GM08714 (cell line): ENCODE measurements around the gene SIN3B.

ENCODE experiments used
- H3K4me3 ChIP-seq: fragments of 200-500 bp; sonication (Bioruptor generic); 2 replicates; pipeline ENCODE4 v1.5.1; 2014; ENCODE audit warnings: mild to moderate bottlenecking, low read length, inconsistent platforms
- ZNF274 ChIP-seq: IDR thresholded peaks from 2 replicates; pipeline ENCODE4 v1.6.1; 2012; ENCODE audit warnings: mild to moderate bottlenecking, low read depth, low read length

Gene SIN3B

DNA sequence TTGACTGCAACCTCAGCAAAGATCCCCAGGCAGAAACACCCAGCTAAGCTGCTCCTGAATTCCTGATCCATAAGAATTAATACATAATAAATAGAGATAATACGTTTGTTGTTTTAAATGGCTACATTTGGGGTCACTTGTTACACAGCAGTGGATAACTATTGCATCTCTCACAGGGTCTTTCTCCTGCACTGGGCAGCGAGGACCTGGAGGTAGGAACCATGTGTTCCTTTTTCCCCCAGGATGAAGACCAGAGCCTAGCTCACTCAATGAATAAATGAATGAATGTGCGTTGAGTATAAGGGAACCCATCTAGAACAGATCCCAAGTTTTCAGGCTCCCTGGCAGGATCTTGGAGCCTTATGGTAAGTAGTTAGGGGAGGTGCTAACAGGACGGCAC is 90.3 kb downstream of the SIN3B start:
- no peak overlapping the region for H3K4me3 ChIP-seq
- no peak for TF ChIP-seq ZNF274

DNA sequence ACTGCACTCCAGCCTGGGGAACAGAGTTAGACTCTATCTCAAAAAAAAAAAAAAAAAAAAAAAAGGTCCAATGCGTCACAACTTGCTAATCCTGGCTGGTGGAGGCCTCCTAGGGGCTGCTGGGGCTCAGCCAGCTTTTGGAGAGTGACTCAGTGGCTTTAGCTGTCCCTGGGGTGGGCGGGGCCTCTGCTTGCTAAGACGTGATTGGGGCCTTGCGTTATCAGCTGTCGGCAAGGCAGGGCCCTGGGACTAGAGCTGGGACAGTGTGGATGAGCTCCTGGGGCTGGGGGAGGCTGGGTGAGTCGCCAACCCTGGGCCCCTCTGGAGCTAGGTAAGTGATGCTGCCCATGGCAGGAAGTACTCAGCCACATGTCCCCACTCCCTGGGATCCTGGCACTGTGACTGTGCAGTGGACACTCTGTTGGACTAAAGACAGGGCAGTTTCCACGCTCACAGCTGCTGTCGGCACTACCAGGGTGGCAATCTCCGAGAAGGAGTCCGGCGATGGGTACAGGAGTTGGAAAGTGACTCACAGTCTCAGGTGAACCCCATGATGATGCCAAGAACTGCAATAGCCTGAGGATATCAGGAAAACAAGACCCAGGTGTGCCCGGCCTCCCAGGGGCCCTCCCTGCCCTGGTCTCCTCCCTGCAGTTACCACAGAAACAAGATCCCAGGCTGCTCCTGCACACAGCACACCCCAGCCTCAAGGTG is 91.8 kb downstream of the SIN3B start:
- no peak for TF ChIP-seq ZNF274
- H3K4me3 ChIP-seq, result no peak overlapping the region

DNA sequence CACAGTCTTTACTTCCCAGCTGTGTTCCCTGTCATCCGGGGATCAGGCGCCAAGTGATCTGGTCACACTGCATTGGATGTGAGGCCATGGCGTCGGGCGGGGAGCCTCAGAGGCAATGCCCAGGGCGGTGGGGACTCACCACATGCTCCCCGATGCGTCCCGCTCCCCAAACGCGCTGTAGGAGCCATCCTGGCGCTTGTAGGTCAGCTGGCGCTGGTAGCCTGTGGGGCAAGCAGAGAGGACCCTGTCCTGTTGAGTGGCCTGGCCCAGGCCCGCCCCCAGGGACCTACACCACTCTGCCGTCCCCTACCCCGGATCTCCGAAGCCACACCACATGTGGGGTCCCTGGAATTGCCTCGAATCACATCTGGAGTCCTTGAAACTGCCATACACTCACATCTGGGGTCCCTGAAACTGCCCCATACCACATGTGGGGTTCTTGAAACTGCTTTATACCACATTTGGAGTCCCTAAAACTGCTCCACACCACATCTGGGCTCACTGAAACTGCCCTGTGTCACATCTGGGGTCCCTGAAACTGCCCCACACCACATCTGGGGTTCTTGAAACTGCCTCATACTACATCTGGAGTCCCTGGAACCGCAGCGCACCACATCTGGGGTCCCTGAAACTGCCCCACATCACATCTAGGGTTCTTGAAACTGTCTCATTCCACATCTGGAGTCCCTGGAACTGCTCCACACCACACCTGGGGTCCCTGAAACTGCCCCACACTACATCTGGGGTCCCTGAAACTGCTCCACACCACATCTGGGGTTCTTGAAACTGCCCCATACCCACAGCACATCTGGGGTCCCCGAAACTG is 92.8 kb downstream of the SIN3B start:
- TF ChIP-seq ZNF274, result no peak
- H3K4me3 ChIP-seq, result no peak overlapping the region

DNA sequence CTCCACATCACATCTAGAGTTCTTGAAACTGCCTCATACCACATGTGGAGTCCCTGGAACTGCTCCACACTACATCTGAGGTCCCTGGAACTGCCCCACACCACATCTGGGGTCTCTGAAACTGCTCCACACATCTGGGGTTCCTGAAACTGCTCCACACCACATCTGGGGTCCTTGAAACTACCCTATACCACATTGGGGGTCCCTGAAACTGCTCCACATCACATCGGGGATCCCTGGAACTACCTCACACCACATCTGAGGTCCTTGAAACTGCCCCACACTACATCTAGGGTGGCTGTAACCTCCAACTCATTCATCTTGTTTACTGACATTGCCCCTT is 93.4 kb downstream of the SIN3B start:
- no peak overlapping the region for H3K4me3 ChIP-seq

DNA sequence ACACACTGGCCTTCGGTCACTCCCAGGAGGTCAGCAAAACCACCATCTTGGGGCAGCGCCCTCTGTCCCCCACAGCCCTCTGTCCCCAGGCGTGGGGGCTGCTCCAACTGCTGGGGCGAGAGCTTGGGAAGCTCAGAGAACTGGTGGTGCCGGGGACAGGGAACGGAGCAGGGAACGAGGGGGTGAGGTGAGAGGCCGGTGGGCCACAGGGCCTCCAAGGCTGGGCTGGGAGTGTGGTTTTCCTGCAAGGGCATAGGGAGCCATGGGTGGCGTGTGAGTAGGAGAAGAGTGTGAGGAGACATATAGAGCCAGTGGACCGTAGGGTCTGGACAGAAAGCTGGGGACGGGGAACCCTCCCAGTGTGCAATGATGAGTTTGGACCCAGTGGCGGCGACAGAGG is 93.8 kb downstream of the SIN3B start:
- no peak for TF ChIP-seq ZNF274
- H3K4me3 ChIP-seq, result no peak overlapping the region

More for the DNA sequence above, 93.4 kb downstream of the SIN3B start:
- TF ChIP-seq ZNF274, result no peak

DNA sequence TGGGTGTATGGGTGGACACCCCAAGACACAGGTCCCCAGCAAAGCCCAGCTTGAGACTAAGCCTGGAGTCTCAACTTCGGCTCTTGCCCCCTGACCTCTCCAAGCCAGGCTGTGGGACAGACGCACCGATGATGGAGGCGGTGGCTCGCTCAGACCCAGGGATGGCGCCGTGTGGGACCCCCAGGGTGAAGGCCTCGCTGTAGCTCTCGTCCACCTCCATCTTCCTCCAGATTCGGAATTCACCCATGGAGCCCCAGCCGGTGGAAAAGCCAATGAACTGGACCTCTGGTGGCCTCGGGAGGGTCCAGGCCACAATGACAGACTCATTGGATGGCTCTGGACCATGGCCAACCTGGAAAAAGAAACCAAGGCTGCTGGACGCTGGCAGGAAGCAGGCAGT is 98.7 kb downstream of the SIN3B start:
- H3K4me3 ChIP-seq, result no peak overlapping the region
- TF ChIP-seq ZNF274, result no peak

DNA sequence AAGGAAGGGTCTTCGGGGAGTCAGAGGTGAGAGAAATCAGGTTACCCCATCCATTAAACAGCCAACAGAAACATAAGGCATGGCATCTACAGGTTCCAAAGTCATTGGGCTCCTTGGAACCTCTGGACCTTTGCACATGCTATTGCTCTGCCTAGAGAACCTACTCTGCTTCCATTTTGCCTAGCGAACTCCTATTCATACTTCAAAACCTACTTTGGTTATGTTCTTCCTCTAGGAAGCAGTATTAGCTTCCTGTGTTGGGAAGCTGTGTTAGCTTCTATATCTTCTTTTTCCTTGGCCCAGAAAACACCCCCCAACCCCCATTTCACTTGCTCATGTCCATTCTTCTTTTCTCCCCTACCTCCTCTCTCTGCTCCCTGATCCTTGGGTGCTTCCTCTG is 99.2 kb downstream of the SIN3B start:
- no peak for TF ChIP-seq ZNF274
- H3K4me3 ChIP-seq, result no peak overlapping the region

DNA sequence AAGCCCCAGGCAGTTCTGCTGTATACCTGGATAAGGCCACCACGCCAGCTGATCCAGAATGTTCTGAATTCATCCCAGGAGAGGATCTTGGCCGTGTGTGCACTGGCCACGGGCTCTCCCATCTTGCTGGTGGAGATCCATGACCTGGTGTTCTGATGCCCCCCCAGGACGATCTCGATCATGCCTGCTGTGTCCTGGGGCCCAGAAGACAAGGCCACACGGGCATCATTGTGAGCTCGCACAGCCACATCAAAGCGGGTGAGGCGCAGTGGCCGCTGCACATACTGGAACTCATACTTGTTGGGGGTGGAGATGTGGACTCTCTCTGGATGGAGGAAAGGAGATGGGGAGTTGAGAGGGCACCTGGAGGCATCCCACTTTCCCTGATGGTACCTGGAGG is 99.7 kb downstream of the SIN3B start:
- TF ChIP-seq ZNF274, result no peak
- H3K4me3 ChIP-seq, result no peak overlapping the region
